ENCODE measurements around the gene B4GALT6.

The B4GALT6 gene

GRCh38 chr18:31658670-31659575 lies 25.5 kb downstream of the B4GALT6 start:
- no peak for DNase-seq

GRCh38 chr18:31657823-31658669 lies 26.3 kb downstream of the B4GALT6 start:
- DNase-seq: no peak

- no peak for DNase-seq
Observed at GRCh38 chr18:31656754-31657153, 27.6 kb downstream of the B4GALT6 start.

- DNase-seq: no peak
Observed at GRCh38 chr18:31655354-31655753, 29.0 kb downstream of the B4GALT6 start.

GRCh38 chr18:31652877-31653276 lies 31.5 kb downstream of the B4GALT6 start:
- DNase-seq: no peak

- DNase-seq: no peak
Observed at GRCh38 chr18:31652357-31652756, 32.0 kb downstream of the B4GALT6 start.

GRCh38 chr18:31651369-31651768 lies 33.0 kb downstream of the B4GALT6 start:
- DNase-seq: no peak

- DNase-seq: no peak
Observed at GRCh38 chr18:31649978-31650719, 34.2 kb downstream of the B4GALT6 start.

- DNase-seq: no peak
Observed at GRCh38 chr18:31649449-31649848, 34.9 kb downstream of the B4GALT6 start.

GRCh38 chr18:31648966-31649429 lies 35.4 kb downstream of the B4GALT6 start:
- DNase-seq: no peak

GRCh38 chr18:31648458-31648857 lies 35.9 kb downstream of the B4GALT6 start:
- no peak for DNase-seq

- DNase-seq: no peak
Observed at GRCh38 chr18:31647127-31647753, 37.1 kb downstream of the B4GALT6 start.

GRCh38 chr18:31646332-31647126 lies 37.9 kb downstream of the B4GALT6 start:
- no peak for DNase-seq

- no peak for DNase-seq
Observed at GRCh38 chr18:31645411-31645810, 39.0 kb downstream of the B4GALT6 start.

GRCh38 chr18:31643003-31643402 lies 41.4 kb downstream of the B4GALT6 start:
- no peak for DNase-seq

GRCh38 chr18:31637445-31637844 lies 46.9 kb downstream of the B4GALT6 start:
- DNase-seq: no peak

GRCh38 chr18:31636387-31636786 lies 48.0 kb downstream of the B4GALT6 start:
- no peak for DNase-seq

- no peak for DNase-seq
Observed at GRCh38 chr18:31634331-31634713, 50.1 kb downstream of the B4GALT6 start.

GRCh38 chr18:31633392-31634330 lies 50.7 kb downstream of the B4GALT6 start:
- no peak for DNase-seq

GRCh38 chr18:31632356-31632755 lies 52.0 kb downstream of the B4GALT6 start:
- DNase-seq: no peak
